ENCODE data around the gene BAIAP2L2.
A peak's percentile ranks its signal among the peaks of the same experiment; 100 is the strongest.
"Not testable (repeated sequence)": the region's sequence is repeated elsewhere in the genome, so short reads cannot be mapped to it uniquely, and the experiment has no call there.

The BAIAP2L2 gene

DNA sequence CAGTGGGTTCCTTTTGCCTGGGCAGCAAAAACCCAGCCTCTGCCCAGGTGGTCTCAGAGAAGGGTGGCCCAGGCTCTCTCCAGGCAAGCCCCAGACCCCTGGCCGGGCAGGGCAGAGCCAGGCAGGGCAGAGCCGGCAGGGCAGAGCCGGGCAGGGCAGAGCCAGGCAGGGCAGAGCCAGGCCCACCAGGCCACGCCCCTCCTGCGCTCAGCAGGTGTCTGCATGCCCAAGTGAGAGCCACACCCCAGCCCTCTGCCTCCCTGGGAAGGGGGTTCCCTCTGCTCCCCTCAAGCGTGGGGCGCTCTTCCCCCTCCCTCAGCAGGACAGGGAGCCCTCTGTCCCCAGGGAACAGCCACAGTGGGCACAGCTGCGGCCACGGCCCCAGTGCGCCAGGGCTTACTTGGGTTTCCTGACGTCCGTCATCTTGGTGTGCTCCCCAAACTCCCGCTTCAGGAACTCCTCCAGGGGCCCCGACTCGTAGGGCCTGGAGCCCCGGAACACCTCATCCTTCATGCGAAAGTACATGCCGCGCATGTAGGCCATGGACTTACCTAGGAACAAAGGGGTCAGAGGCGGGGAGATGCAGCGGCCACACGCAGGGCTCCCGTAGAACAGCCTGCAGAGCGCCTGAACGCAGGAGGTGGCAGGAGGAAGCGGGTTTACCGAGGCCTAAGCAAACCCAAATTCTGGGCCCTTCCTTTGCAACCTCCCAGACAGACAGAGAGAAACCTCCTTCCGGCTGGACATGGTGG lies 10.1 kb upstream of the BAIAP2L2 start:
- no peak overlapping the region for H3K4me3 ChIP-seq (ENCODE audit: low read depth, low read length)
- TF ChIP-seq CTCF (IDR thresholded peaks at IDR 0.05; ENCODE audit: borderline replicate concordance, insufficient read depth, low read depth, low read length), result no peak

DNA sequence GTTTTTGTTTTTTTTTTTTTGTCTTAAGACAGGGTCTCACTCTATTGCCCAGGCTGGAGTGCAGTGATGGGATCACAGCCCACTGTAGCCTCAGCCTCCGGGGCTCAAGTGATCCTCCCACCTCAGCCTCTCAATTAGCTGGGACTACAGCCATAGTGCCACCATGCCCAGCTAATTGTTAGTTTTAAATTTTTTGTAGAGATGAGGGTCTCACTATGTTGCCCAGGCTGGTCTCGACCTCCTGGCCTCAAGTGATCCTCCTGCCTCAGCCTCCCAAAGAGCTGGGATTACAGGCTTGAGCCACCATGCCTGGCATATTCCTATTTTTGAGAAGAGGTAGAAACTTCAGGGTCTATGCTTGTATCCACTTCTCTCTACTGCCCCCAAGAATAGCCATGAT lies 8.3 kb upstream of the BAIAP2L2 start:
- not testable (repeated sequence) for H3K4me3 ChIP-seq (ENCODE audit: low read depth, low read length)

GRCh38 chr22:38118182-38118581 lies 7.7 kb upstream of the BAIAP2L2 start:
- TF ChIP-seq CTCF (IDR thresholded peaks at IDR 0.05; ENCODE audit: borderline replicate concordance, insufficient read depth, low read depth, low read length), result no peak
- no peak overlapping the region for H3K4me3 ChIP-seq (ENCODE audit: low read depth, low read length)

DNA sequence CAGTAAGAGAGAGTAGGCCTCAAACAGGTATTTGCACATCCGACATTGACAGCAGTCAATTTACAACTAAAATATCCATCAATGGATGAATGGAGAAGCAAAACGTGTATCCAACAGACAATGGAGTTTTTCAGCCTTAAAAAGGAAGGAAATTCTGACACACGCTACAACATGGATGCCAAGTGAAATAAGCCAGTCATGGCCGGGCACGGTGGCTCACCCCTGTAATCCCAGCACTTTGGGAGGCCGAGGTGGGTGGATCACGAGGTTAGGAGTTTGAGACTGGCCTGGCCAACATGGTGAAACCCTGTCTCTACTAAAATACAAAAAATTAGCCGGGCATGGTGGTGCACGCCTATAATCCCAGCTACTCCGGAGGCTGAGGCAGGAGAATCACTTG lies 7.1 kb upstream of the BAIAP2L2 start:
- H3K4me3 ChIP-seq (ENCODE audit: low read depth, low read length), result not testable (repeated sequence)

DNA sequence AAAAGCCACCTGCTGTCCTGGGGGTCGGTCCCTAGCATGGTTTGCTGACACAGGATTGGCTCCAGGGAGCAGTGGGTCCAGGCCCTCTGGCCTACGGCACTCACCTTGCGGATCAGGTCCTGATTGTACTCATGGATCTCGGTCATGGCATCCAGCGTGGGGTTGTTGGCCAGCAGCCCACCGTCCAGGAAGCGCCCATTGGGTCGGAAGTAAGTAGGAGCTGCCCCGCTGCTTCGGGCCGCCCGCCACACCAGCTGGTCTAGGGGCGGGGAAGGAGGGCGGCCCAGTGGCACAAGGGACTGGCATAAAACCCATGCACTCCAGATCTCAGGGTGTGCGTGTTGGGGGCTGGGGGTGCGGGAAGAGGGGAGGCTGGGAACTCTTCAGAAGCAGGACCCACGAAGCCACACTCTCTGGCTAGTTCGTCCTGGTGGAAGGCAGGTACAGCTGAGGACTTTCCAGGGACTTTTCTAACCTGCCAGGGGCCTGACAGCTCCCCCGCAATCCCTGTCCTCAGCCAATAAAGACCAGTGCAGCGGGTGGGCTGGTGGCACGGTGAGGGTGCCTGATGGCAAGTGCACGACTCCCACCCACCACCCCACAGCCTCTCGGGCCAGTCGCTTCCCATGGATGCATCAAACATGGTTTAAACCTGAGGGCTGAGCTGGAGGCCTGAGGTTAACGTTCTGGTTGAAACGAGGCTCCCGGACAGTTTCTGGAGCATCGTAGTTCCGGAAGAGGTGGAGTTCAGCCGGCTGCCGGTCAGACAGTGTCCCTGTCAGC lies 5.1 kb upstream of the BAIAP2L2 start:
- no peak for TF ChIP-seq CTCF (IDR thresholded peaks at IDR 0.05; ENCODE audit: borderline replicate concordance, insufficient read depth, low read depth, low read length)
- H3K4me3 ChIP-seq (ENCODE audit: low read depth, low read length), result no peak overlapping the region

GRCh38 chr22:38114484-38115398 lies 4.3 kb upstream of the BAIAP2L2 start:
- H3K4me3 ChIP-seq (ENCODE audit: low read depth, low read length), result no peak overlapping the region
- TF ChIP-seq CTCF (IDR thresholded peaks at IDR 0.05; ENCODE audit: borderline replicate concordance, insufficient read depth, low read depth, low read length), result peak; percentile 97

DNA sequence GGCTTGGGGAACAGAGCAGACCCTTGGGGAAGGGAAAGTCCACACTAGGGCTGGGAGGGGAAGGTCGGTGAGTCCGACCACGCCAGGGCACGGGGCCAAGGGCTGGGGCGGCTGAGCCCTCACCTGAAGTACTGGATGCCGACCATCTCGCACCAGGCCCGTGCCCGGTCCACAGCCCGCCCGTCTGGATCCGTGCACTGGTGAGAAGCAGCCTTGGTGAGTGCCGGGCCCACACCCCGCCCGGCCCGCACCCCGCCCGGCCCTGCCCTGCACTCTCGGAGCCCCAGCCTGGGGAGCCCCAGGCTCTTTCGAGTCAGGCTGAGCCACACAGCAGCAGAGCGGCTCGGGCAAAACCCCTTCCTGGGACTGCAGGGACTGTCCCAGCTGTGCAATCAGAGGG lies 1.9 kb upstream of the BAIAP2L2 start:
- no peak for TF ChIP-seq CTCF (IDR thresholded peaks at IDR 0.05; ENCODE audit: borderline replicate concordance, insufficient read depth, low read depth, low read length)
- no peak overlapping the region for H3K4me3 ChIP-seq (ENCODE audit: low read depth, low read length)

All from GM12875 (cell line).